DOHH2 (cell line): ENCODE measurements around the gene KCTD10.

Source experiments
- EZH2phosphoT487 ChIP-seq: fragments of 200-600 bp; sonication (generic); IDR thresholded peaks from 2 replicates; pipeline ENCODE4 v1.6.1; 2017; ENCODE audit warnings: borderline replicate concordance, mild to moderate bottlenecking, antibody characterized with exemption, low read length, moderate library complexity, mixed read lengths
- TF ChIP-seq, protein P1 (sequence below): fragments of 200-600 bp; sonication (generic); IDR thresholded peaks from one replicate; pipeline ENCODE4 v1.5.1; 2014; ENCODE audit warnings: antibody characterized with exemption, mild to moderate bottlenecking, low read depth, low read length; ENCODE audit not compliant: poor library complexity, severe bottlenecking

- TF ChIP-seq, protein P1, sequence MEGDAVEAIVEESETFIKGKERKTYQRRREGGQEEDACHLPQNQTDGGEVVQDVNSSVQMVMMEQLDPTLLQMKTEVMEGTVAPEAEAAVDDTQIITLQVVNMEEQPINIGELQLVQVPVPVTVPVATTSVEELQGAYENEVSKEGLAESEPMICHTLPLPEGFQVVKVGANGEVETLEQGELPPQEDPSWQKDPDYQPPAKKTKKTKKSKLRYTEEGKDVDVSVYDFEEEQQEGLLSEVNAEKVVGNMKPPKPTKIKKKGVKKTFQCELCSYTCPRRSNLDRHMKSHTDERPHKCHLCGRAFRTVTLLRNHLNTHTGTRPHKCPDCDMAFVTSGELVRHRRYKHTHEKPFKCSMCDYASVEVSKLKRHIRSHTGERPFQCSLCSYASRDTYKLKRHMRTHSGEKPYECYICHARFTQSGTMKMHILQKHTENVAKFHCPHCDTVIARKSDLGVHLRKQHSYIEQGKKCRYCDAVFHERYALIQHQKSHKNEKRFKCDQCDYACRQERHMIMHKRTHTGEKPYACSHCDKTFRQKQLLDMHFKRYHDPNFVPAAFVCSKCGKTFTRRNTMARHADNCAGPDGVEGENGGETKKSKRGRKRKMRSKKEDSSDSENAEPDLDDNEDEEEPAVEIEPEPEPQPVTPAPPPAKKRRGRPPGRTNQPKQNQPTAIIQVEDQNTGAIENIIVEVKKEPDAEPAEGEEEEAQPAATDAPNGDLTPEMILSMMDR, result no peak
- TF ChIP-seq EZH2phosphoT487, result no peak
Measured at GRCh38 chr12:109447482-109447881, 29.6 kb downstream of the KCTD10 start.
